Transverse colon (tissue), 3 donors: ENCODE results near the gene MED8.

ENCODE experiments used
- EP300 ChIP-seq: sonication (generic); formaldehyde crosslinking; IDR thresholded peaks from one replicate; pipeline ENCODE4 v1.6.1; 2017; ENCODE audit warnings: antibody characterized with exemption, low read depth
- POLR2A ChIP-seq: fragments of 450-650 bp; IDR thresholded peaks from one replicate; pipeline ENCODE4 v1.6.1; 2016; ENCODE audit warnings: antibody characterized with exemption, mild to moderate bottlenecking, moderate library complexity
- TF ChIP-seq, protein P1 (sequence below), 5 experiments: fragments of 200-600 bp in 3 of 5; fragments of 450-650 bp in 2 of 5; sonication (generic) in 3 of 5; IDR thresholded peaks; 1 replicate in 2 of 5; 2 replicates in 3 of 5; pipeline ENCODE4 v1.5.1; 2016 to 2017; ENCODE audit warnings: antibody characterized with exemption in 5 of 5, inconsistent platforms in 3 of 5, mild to moderate bottlenecking in 2 of 5, moderate library complexity in 1 of 5

- TF ChIP-seq, protein P1, sequence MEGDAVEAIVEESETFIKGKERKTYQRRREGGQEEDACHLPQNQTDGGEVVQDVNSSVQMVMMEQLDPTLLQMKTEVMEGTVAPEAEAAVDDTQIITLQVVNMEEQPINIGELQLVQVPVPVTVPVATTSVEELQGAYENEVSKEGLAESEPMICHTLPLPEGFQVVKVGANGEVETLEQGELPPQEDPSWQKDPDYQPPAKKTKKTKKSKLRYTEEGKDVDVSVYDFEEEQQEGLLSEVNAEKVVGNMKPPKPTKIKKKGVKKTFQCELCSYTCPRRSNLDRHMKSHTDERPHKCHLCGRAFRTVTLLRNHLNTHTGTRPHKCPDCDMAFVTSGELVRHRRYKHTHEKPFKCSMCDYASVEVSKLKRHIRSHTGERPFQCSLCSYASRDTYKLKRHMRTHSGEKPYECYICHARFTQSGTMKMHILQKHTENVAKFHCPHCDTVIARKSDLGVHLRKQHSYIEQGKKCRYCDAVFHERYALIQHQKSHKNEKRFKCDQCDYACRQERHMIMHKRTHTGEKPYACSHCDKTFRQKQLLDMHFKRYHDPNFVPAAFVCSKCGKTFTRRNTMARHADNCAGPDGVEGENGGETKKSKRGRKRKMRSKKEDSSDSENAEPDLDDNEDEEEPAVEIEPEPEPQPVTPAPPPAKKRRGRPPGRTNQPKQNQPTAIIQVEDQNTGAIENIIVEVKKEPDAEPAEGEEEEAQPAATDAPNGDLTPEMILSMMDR (IDR thresholded peaks at IDR 0.05): no peak
- TF ChIP-seq POLR2A (no peak), EP300 (no peak)
Observed at GRCh38 chr1:43372172-43372571, 17.4 kb downstream of the MED8 start.
